HUES48 (cell line): ENCODE data around the gene RNF141.

Source experiments
- H3K27ac ChIP-seq: one replicate; pipeline ENCODE4 v1.7.0; 2013; ENCODE audit warnings: low read depth, low read length, inconsistent platforms
- H3K27me3 ChIP-seq: 2 replicates; pipeline ENCODE4 v1.6.1; 2013; ENCODE audit warnings: mild to moderate bottlenecking, low read length; ENCODE audit not compliant: control insufficient read depth, insufficient read depth
- H3K36me3 ChIP-seq: 2 replicates; pipeline ENCODE4 v1.6.1; 2013; ENCODE audit warnings: low read length; ENCODE audit not compliant: control insufficient read depth, insufficient read depth
- H3K4me1 ChIP-seq: 2 replicates; pipeline ENCODE4 v1.6.1; 2013; ENCODE audit warnings: mild to moderate bottlenecking, low read length; ENCODE audit not compliant: control insufficient read depth, insufficient read depth
- H3K4me3 ChIP-seq: 2 replicates; pipeline ENCODE4 v1.5.1; 2013; ENCODE audit warnings: mild to moderate bottlenecking, low read depth, low read length
- H3K9ac ChIP-seq: 2 replicates; pipeline ENCODE4 v1.6.1; 2013; ENCODE audit warnings: mild to moderate bottlenecking, low read depth, low read length, moderate library complexity
- H3K9me3 ChIP-seq: 2 replicates; pipeline ENCODE4 v1.6.1; 2013; ENCODE audit warnings: low read length; ENCODE audit not compliant: control insufficient read depth, insufficient read depth

RNF141 gene

DNA sequence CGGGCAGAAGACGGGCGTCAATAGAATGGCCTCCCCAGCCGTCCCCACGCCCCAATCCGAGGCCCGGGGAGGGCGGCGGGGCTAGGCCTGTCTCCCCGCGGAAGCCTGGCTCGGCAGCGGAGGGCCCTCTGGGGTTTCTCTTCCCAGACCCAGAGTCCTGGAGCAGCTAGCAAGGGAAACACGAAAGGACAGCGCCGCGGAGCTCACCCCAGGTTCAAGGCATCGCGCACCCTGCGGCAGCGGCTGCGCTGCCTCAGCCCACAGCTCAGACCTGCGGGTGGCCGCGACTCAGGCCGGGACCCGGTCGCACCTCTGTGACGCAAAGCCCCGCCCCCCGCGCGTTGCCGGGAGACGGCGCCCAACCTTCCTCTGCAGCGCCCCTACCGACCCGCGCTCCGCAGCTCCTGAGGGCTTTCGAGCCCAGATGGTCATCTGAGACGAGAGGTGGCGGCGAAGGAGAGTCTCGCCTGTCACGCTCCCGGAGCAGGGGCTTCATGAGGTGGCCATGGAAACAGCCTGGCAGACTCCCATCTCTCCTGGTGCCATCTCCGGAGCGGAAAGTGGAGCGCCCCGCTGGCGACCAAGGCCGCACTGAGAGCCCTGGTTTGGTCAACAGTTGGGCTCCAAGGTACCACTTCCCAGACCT, at the start of gene RNF141:
Gene RNF141 (minus strand): TSS at position 273 of the 646 bp plus-strand sequence. CDS start 7,029 bp downstream, outside the sequence.
- peaks cover 7% of the 10 kb centered on the region for H3K27me3 ChIP-seq
- no peaks in the 10 kb centered on the region for H3K9me3 ChIP-seq
- H3K9ac ChIP-seq = peak within 1 kb of the TSS; percentile 80
- H3K4me3 ChIP-seq = peak within 1 kb of the TSS; percentile 95
- H3K4me1 ChIP-seq = 0 out of 2 replicates have a peak, but pooled peaks cover 3% of the 10 kb centered on the region
- peak within 1 kb of the TSS; percentile 87 for H3K27ac ChIP-seq
- no peaks in the 10 kb centered on the region for H3K36me3 ChIP-seq

- no peak overlapping the region for H3K4me3 ChIP-seq
- H3K9ac ChIP-seq = no peak overlapping the region
- H3K27ac ChIP-seq = no peak overlapping the region
- no peaks in the 10 kb centered on the region for H3K9me3 ChIP-seq
- H3K27me3 ChIP-seq = no peaks in the 10 kb centered on the region
- H3K4me1 ChIP-seq = no peaks in the 10 kb centered on the region
- H3K36me3 ChIP-seq = no peaks in the 10 kb centered on the region
Measured at GRCh38 chr11:10590218-10590915, 49.4 kb upstream of the RNF141 start.

- no peak overlapping the region for H3K4me3 ChIP-seq
- no peak overlapping the region for H3K9ac ChIP-seq
- H3K27me3 ChIP-seq = no peaks in the 10 kb centered on the region
- no peaks in the 10 kb centered on the region for H3K36me3 ChIP-seq
- no peak overlapping the region for H3K27ac ChIP-seq
- H3K9me3 ChIP-seq = no peaks in the 10 kb centered on the region
- no peaks in the 10 kb centered on the region for H3K4me1 ChIP-seq
Measured at GRCh38 chr11:10588904-10589303, 47.9 kb upstream of the RNF141 start.

- Histone ChIP-seq H3K9me3 (no peaks in the 10 kb centered on the region), H3K36me3 (no peaks in the 10 kb centered on the region), H3K4me1 (no peaks in the 10 kb centered on the region), H3K27ac (no peak overlapping the region), H3K9ac (no peak overlapping the region), H3K27me3 (no peaks in the 10 kb centered on the region), H3K4me3 (no peak overlapping the region)
Measured at GRCh38 chr11:10587995-10588394, 47.0 kb upstream of the RNF141 start.

DNA sequence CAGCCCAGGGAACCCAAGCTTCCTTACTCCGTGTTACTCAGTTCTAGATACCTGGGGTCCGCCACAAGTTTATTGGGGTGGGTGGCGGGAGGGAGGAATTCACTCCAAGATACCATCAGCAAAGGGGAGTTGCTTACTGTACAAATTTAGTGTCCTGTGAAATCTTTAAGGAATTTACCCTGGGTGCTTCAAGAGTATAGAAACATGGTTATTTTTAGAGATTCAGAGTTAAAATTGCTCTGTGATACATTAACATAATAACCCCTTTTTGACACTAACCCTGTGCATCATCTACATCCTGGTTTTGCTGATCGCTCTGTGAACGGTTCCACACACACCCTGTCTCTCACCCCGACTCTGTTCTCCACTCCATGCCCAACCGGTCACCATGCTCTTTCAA, 46.4 kb upstream of the RNF141 start:
- no peaks in the 10 kb centered on the region for H3K9me3 ChIP-seq
- H3K36me3 ChIP-seq = no peaks in the 10 kb centered on the region
- no peaks in the 10 kb centered on the region for H3K27me3 ChIP-seq
- H3K9ac ChIP-seq = no peak overlapping the region
- no peak overlapping the region for H3K27ac ChIP-seq
- no peak overlapping the region for H3K4me3 ChIP-seq
- H3K4me1 ChIP-seq = no peaks in the 10 kb centered on the region

DNA sequence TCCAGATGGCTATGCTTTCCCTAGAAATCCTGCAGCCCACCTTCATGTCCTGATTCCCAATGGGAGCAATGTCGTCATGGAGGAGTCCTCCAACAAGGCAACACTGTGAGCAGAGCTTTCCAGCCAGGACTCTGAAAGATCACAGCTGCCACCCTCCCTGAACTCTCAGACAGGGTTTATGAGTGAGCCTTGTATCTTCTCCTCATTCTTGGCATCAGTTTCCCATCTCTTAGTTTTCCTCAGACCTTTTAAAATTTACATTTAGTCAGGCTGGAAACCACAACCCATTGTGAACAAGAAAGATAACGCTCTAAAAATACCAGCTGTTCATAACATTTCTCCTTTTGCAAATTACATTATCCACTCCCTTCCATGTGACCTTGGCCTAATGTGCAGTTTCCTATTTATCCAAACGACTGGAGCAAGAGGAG, 43.1 kb upstream of the RNF141 start:
- Histone ChIP-seq H3K4me3 (no peak overlapping the region), H3K27me3 (no peaks in the 10 kb centered on the region), H3K9me3 (no peaks in the 10 kb centered on the region), H3K4me1 (no peaks in the 10 kb centered on the region), H3K9ac (no peak overlapping the region), H3K27ac (no peak overlapping the region), H3K36me3 (no peaks in the 10 kb centered on the region)

GRCh38 chr11:10581481-10582019, 40.6 kb upstream of the RNF141 start:
- Histone ChIP-seq H3K4me3 (no peak overlapping the region), H3K27ac (no peak overlapping the region), H3K4me1 (no peaks in the 10 kb centered on the region; the same call in 1 of the 2 replicates), H3K9me3 (no peaks in the 10 kb centered on the region), H3K27me3 (no peaks in the 10 kb centered on the region), H3K9ac (no peak overlapping the region), H3K36me3 (no peaks in the 10 kb centered on the region)

DNA sequence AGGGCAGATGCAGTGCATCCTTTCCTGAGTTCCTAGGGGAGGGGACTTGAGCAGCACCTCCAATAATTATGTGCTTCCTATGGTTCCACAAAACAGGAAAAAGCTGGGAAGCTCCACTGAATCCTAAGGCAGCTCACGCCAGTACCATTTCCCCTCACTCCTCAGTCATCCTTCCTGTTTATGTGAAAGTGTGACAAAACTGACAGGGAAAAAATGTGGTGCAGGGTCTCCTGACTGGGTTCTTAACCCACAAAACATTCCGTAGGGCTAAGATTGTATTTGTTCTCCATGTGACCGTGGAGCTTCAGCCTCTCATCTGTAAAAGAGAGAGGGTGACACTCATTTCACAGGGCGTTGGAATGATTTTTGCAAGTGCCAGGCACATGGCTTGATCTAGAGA, 39.6 kb upstream of the RNF141 start:
- H3K4me3 ChIP-seq = no peak overlapping the region
- H3K27me3 ChIP-seq = no peaks in the 10 kb centered on the region
- H3K9me3 ChIP-seq = no peaks in the 10 kb centered on the region
- H3K27ac ChIP-seq = no peak overlapping the region
- H3K4me1 ChIP-seq = no peaks in the 10 kb centered on the region; the same call in 1 of the 2 replicates
- H3K36me3 ChIP-seq = no peaks in the 10 kb centered on the region
- H3K9ac ChIP-seq = no peak overlapping the region

DNA sequence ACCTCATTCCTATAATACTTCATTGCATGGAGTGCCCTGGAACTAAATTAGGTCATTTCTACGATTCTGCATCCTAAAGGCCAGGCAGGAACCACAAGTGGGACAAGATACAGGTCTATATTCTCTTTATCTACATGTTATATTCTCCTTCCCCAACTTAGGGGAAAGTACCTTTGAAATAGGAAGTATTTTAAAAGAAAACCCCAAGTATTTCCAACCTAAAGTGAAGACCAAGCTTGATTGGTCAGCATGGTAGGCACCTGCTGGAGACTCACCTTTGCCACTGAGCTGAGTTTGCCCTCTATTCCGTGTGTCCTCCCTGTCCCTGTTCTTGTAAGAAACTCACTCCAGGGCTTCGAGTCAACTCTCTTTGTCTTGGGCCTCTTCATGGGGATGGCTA, 38.7 kb upstream of the RNF141 start:
- no peak overlapping the region for H3K9ac ChIP-seq
- no peak overlapping the region for H3K27ac ChIP-seq
- H3K36me3 ChIP-seq = no peaks in the 10 kb centered on the region
- H3K4me3 ChIP-seq = no peak overlapping the region
- no peaks in the 10 kb centered on the region for H3K9me3 ChIP-seq
- H3K4me1 ChIP-seq = no peaks in the 10 kb centered on the region; the same call in 1 of the 2 replicates
- H3K27me3 ChIP-seq = no peaks in the 10 kb centered on the region

- H3K27ac ChIP-seq = no peak overlapping the region
- no peaks in the 10 kb centered on the region for H3K9me3 ChIP-seq
- no peak overlapping the region for H3K4me3 ChIP-seq
- no peaks in the 10 kb centered on the region for H3K27me3 ChIP-seq
- no peak overlapping the region for H3K9ac ChIP-seq
- no peaks in the 10 kb centered on the region for H3K36me3 ChIP-seq
- H3K4me1 ChIP-seq = no peaks in the 10 kb centered on the region; the same call in 1 of the 2 replicates
Measured at GRCh38 chr11:10576035-10576398, 35.0 kb upstream of the RNF141 start.

GRCh38 chr11:10575346-10576034, 34.5 kb upstream of the RNF141 start:
- no peak overlapping the region for H3K27ac ChIP-seq
- H3K9me3 ChIP-seq = no peaks in the 10 kb centered on the region
- no peaks in the 10 kb centered on the region for H3K27me3 ChIP-seq
- H3K9ac ChIP-seq = no peak overlapping the region
- H3K36me3 ChIP-seq = no peaks in the 10 kb centered on the region
- H3K4me3 ChIP-seq = no peak overlapping the region
- H3K4me1 ChIP-seq = no peaks in the 10 kb centered on the region; the same call in 1 of the 2 replicates
